B cell (primary cell): Measurements from ENCODE around the gene SNCAIP. TPM values are rescaled to one million over a fixed set of nuclear protein-coding genes. Genes with fewer than 3 reads are reported as not detected.

ENCODE experiments used
- ATAC-seq: fragments of 200-7000 bp; cut with Tn5 transposase; one replicate; pipeline ENCODE4 v1.10.0; 2021; ENCODE audit warnings: low read depth, mild to moderate bottlenecking, moderate number of reproducible peaks, moderate library complexity
- CTCF ChIA-PET: fragments of 350-600 bp; sonication (Branson Sonifier 250); formaldehyde crosslinking; loops from one replicate; lab custom pipeline; 2021; ENCODE audit warnings: antibody characterized with exemption, inconsistent platforms; lab: Charles Lee
- POLR2A ChIA-PET: fragments of 350-600 bp; sonication (Branson Sonifier 250); formaldehyde crosslinking; loops from one replicate; lab custom pipeline; 2021; ENCODE audit warnings: antibody characterized with exemption; lab: Charles Lee
- DNase-seq: peaks from one replicate; pipeline ENCODE4 v3.0.0; 2013
- H2AFZ ChIP-seq: 2 replicates; pipeline ENCODE4 v1.6.1; 2012; ENCODE audit warnings: mild to moderate bottlenecking, low read depth, low read length; ENCODE audit not compliant: insufficient read depth, poor library complexity, severe bottlenecking
- H3K27ac ChIP-seq, 2 donors: 1 replicate in 1 of 2; 2 replicates in 1 of 2; pipeline ENCODE4 v1.5.1; 2012 to 2013; ENCODE audit warnings: low read length in 2 of 2, mild to moderate bottlenecking in 2 of 2, moderate library complexity in 1 of 2
- H3K27me3 ChIP-seq, 4 experiments: fragments of 200-600 bp in 1 of 4; sonication (generic) in 1 of 4; replicated peaks in 1 of 4; 1 replicate in 2 of 4; 2 replicates in 2 of 4; pipeline versions ENCODE4 v1.6.1 to v1.7.0; 2013 to 2016; ENCODE audit warnings: low read length in 3 of 4, mild to moderate bottlenecking in 2 of 4, mixed read lengths in 1 of 4, moderate library complexity in 1 of 4; ENCODE audit not compliant: insufficient read depth in 4 of 4, control insufficient read depth in 3 of 4; ENCODE audit errors: control extremely low read depth in 1 of 4
- H3K36me3 ChIP-seq, 2 experiments: replicated peaks in 1 of 2; 1 replicate in 1 of 2; 2 replicates in 1 of 2; pipeline versions ENCODE4 v1.6.1 to v1.7.1; 2013; ENCODE audit warnings: low read length in 1 of 2; ENCODE audit not compliant: insufficient read depth in 2 of 2, control insufficient read depth in 1 of 2; ENCODE audit errors: control extremely low read depth in 1 of 2, extremely low read depth in 1 of 2
- H3K4me1 ChIP-seq, 2 donors: fragments of 200-600 bp in 1 of 2; sonication (generic) in 1 of 2; 1 replicate in 1 of 2; 2 replicates in 1 of 2; pipeline versions ENCODE4 v1.5.1 to v1.6.1; 2013 to 2017; ENCODE audit warnings: low read length in 2 of 2; ENCODE audit not compliant: control insufficient read depth in 2 of 2, insufficient read depth in 2 of 2
- H3K4me2 ChIP-seq: replicated peaks from 2 replicates; pipeline ENCODE3; 2012; ENCODE audit warnings: mild to moderate bottlenecking, low read depth, low read length; ENCODE audit not compliant: poor library complexity, severe bottlenecking
- H3K4me3 ChIP-seq, 5 experiments: fragments of 200-600 bp in 1 of 5; sonication (generic) in 1 of 5; 1 replicate in 3 of 5; 2 replicates in 2 of 5; pipeline versions ENCODE4 v1.5.1 to v1.7.0; 2011 to 2016; ENCODE audit warnings: low read length in 4 of 5, mild to moderate bottlenecking in 4 of 5, low read depth in 2 of 5, control low read depth in 1 of 5, moderate library complexity in 1 of 5; ENCODE audit not compliant: insufficient read depth in 1 of 5; ENCODE audit errors: control extremely low read depth in 1 of 5, extremely low read depth in 1 of 5
- H3K79me2 ChIP-seq: fragments of 200-600 bp; sonication (generic); one replicate; pipeline ENCODE4 v1.6.0; 2016; ENCODE audit warnings: low read length; ENCODE audit not compliant: control insufficient read depth, insufficient read depth
- H3K9ac ChIP-seq: fragments of 200-600 bp; sonication (generic); 2 replicates; pipeline ENCODE4 v1.6.1; 2017; ENCODE audit warnings: mild to moderate bottlenecking, low read length, moderate library complexity
- H3K9me3 ChIP-seq, 3 donors: one replicate each; pipeline versions ENCODE4 v1.6.1 to v1.7.1; 2013; ENCODE audit warnings: low read length in 2 of 3; ENCODE audit not compliant: control insufficient read depth in 2 of 3, insufficient read depth in 1 of 3; ENCODE audit errors: control extremely low read depth in 1 of 3
- H4K20me1 ChIP-seq: 2 replicates; pipeline ENCODE4 v1.6.0; 2012; ENCODE audit warnings: mild to moderate bottlenecking, low read length; ENCODE audit not compliant: insufficient read depth, control insufficient read depth, poor library complexity, severe bottlenecking
- H3K27ac Mint-ChIP-seq: one replicate; pipeline ENCODE4 v1.8.0; 2021; ENCODE audit warnings: mixed read lengths
- H3K27me3 Mint-ChIP-seq: one replicate; pipeline ENCODE4 v1.8.0; 2021; ENCODE audit warnings: mixed read lengths
- H3K4me1 Mint-ChIP-seq: one replicate; pipeline ENCODE4 v1.8.0; 2021; ENCODE audit warnings: mixed read lengths
- H3K4me3 Mint-ChIP-seq: one replicate; pipeline ENCODE4 v1.8.0; 2021; ENCODE audit warnings: mixed read lengths
- H3K9me3 Mint-ChIP-seq: one replicate; pipeline ENCODE4 v1.8.0; 2022; ENCODE audit warnings: mixed read lengths; ENCODE audit not compliant: insufficient read depth
- CTCF ChIP-seq: fragments of 200-600 bp; IDR thresholded peaks from one replicate; pipeline ENCODE4 v1.8.0; 2022; ENCODE audit warnings: antibody characterized with exemption, mild to moderate bottlenecking
- EZH2 ChIP-seq: IDR thresholded peaks from 2 replicates; pipeline ENCODE4 v1.6.1; 2012; ENCODE audit warnings: borderline replicate concordance, low read depth, mild to moderate bottlenecking, moderate library complexity, low read length; ENCODE audit not compliant: insufficient read depth, poor library complexity, severe bottlenecking
- intact Hi-C: fragments of 100-400 bp; cut with micrococcal nuclease; formaldehyde crosslinking; loops from one replicate; pipeline ENCODE4 v1.10.0; 2022
- polyA plus RNA-seq: library from polyadenylated mRNA; depleted of rRNA; stranded (reverse); fragments of >200 nt; gene quantifications from 2 replicates; pipeline ENCODE4 v1.2.3, GENCODE V29; 2012
- total RNA-seq, 2 donors: library from RNA; stranded (reverse); fragments of 120-200 nt in 1 of 2; gene quantifications; 1 replicate in 1 of 2; 2 replicates in 1 of 2; pipeline versions ENCODE4 v1.2.3 to v1.2.4, GENCODE V29; 2013 to 2022

The SNCAIP gene
- total and polyA plus RNA-seq, 2 donors (not counting 1 experiment from before 2014, with no cell fraction given), result not detected

- no peaks in the 10 kb centered on the region for H3K9me3 Mint-ChIP-seq
- no peaks in the 10 kb centered on the region for H3K9me3 ChIP-seq
- no peaks in the 10 kb centered on the region for H3K4me1 ChIP-seq
- H4K20me1 ChIP-seq, result no peaks in the 10 kb centered on the region
- H3K79me2 ChIP-seq, result no peaks in the 10 kb centered on the region
- no peak overlapping the region for H3K9ac ChIP-seq
- no peak for TF ChIP-seq CTCF
- no peak for TF ChIP-seq EZH2
- H3K4me2 ChIP-seq, result no peak overlapping the region
- H3K4me3 Mint-ChIP-seq, result no peak overlapping the region
- H3K27ac ChIP-seq, result no peak overlapping the region
- ChIA-PET POLR2A (no interaction called here), CTCF (no interaction called here)
- H3K27ac Mint-ChIP-seq, result no peak overlapping the region
- no peak for ATAC-seq
- no peaks in the 10 kb centered on the region for H3K4me1 Mint-ChIP-seq
- H3K27me3 ChIP-seq, result peaks cover 0 to 4% (median 1%) of the 10 kb centered on the region in 4 experiments
- H3K4me3 ChIP-seq, result no peak overlapping the region
- intact Hi-C loops, result no loop called here
- H3K36me3 ChIP-seq, result no peaks in the 10 kb centered on the region
- no peak overlapping the region for H2AFZ ChIP-seq
- no peak for DNase-seq
- H3K27me3 Mint-ChIP-seq, result peaks cover 6% of the 10 kb centered on the region
These were observed 196.6 kb downstream of the SNCAIP start for GRCh38 chr5:122508623-122509022.

Other genes starting within 250 kb of the SNCAIP start
- gene LOX, start 234.0 kb upstream of the SNCAIP start, total RNA-seq, result not detected in 2 replicates
- not detected in 2 replicates for gene LOX, start 234.0 kb upstream of the SNCAIP start, polyA plus RNA-seq
- not detected in 2 replicates for gene ZNF474, start 182.7 kb upstream of the SNCAIP start, total RNA-seq
- 0.12 TPM in 1 of 2 replicates, not detected in the other for gene ZNF474, start 182.7 kb upstream of the SNCAIP start, polyA plus RNA-seq